ENCODE results near the gene EEF1AKMT3.

DNA sequence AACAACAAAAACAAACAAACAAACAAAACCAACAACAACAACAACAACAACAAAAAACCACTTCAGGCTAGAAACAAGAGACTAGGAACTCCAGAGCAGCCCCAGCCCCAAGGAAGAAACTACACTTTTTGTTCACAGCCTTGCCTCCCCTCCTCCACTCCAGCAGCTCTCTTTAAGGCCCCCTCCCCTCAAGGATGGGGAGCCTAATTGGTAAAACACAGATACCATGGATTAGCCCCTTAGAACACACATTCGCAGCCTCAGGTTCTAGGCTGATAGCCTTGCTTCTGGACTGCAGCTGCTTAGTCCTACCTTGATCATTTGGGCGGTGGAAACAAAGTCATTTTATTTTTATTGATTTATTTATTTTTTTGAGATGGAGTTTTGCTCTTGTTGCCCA lies 58.0 kb downstream of the EEF1AKMT3 start:
- TF ChIP-seq PTBP1 (IDR thresholded peaks at IDR 0.05; ENCODE audit: low read depth, low read length) = no peak
- no peak for TF ChIP-seq KDM5B (IDR thresholded peaks at IDR 0.05; ENCODE audit: insufficient replicate concordance, low read depth, low read length)
- no peak for TF ChIP-seq ZNF583 (CRISPR knock-in tag; IDR thresholded peaks at IDR 0.05)
- no peak for TF ChIP-seq CTCF (IDR thresholded peaks at IDR 0.05 in 2 of 3, conservative IDR thresholded peaks at IDR 0.05 in 1 of 3; ENCODE audit: insufficient read depth in 2 of 3, low read depth in 1 of 3, low read length in 3 of 3)
- TF ChIP-seq NFE2 (IDR thresholded peaks at IDR 0.05; ENCODE audit: low read depth) = no peak
- TF ChIP-seq CHD7 (IDR thresholded peaks at IDR 0.05; ENCODE audit: low read depth, low read length) = no peak
- no peak for TF ChIP-seq POLR2A (conservative IDR thresholded peaks at IDR 0.05)
- TF ChIP-seq CEBPB (tag; IDR thresholded peaks at IDR 0.05) = no peak

All from K562 (cell line).